Fibroblast of peridontal ligament (primary cell): Measurements from ENCODE around the gene MGMT.

ENCODE experiments used
- DNase-seq: peaks from one replicate; pipeline ENCODE4 v3.0.0-alpha.2; 2010; ENCODE audit errors: extremely low read depth

The MGMT gene

DNA sequence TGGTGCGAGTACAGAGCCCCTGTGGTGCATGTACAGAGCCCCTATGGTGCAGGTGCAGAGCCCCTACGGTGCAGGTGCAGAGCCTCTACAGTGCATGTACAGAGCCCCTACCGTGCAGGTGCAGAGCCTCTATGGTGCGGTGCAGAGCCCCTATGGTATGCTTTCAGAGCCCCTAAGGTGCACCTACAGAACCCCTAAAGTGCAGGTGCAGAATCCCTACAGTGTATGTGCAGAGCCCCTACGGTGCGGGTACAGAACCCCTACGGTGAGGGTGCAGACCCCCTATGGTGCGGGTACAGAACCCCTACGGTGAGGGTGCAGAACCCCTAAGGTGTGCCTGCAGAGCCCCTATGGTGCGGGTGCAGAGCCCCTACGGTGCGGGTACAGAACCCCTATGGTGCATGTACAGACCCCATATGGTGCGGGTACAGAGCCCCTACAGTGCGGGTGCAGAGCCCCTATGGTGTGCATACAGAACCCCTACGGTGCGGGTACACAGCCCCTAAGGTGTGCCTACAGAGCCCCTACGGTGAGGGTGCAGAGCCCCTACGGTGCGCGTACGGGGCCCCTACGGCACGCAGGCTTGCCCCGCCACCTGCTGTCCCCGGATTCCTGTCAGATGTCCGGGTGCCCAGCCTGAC, 53.5 kb downstream of the MGMT start:
- DNase-seq = no peak

DNA sequence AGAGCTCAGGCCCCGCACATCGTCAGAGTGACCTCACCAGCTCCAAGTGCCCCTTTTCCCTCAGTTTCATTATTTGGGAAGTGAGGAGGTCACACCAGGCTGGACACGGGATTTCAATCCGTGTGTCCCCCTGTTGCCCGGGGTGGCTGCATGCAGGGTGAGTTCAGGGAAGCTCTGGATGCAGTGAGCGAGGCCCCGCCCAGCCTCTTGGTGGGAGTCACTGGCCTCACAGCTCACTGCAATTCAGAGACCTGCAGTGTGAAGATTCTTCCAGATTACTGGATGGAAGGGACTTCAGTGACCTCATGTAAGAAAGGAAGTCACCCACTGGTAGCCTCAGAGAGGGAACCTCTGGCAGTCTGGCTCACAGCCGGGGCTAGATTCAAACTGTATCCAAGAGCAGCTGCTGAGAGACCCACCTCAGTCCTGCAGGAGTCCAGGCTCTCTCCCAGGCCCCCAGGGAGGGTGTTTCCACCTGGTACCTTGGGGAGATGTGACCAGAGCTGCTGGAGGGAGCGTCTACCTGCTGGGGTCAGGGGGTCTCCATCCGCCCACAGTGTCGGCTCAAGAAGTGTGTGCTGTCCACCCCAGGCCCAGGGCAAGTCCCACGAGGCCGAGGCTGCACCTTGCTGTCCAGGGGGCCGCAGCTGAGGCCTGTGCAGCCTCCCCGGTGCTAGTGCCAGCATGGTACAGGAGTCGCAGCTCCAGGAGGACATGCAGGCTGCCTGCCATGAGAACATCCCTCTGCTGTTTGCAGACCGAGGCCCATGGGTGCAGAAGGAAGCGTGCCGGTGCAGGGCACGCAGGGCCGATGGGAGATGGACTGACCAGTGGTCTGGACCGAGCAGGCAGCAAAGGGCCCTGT, 54.4 kb downstream of the MGMT start:
- DNase-seq = no peak

DNA sequence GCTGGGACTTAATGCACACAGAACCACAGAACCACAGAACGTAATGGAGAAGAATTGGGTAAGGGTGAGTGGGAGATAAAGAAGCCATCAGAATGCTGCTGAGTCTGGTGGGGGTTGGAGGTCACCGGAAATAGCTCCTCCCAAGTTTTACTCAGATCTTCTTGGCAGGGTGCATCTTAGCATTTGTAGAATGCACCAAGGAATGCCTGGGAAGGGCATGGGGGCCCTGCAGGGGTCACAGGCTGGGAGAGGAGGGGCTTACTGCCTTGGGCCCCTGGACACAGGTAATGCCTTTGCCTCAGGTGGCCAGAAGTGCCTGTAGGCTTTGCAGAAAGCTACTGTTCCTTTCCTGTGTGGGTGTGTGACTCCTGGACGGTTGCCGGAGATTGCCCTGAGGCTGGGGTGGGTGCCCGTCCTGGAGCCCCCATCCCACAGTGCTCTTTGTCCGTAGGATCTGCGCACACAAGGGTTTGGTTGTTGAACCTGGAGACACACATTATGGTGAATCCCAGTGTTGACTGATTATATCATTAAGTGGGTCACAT, 55.1 kb downstream of the MGMT start:
- no peak for DNase-seq

DNA sequence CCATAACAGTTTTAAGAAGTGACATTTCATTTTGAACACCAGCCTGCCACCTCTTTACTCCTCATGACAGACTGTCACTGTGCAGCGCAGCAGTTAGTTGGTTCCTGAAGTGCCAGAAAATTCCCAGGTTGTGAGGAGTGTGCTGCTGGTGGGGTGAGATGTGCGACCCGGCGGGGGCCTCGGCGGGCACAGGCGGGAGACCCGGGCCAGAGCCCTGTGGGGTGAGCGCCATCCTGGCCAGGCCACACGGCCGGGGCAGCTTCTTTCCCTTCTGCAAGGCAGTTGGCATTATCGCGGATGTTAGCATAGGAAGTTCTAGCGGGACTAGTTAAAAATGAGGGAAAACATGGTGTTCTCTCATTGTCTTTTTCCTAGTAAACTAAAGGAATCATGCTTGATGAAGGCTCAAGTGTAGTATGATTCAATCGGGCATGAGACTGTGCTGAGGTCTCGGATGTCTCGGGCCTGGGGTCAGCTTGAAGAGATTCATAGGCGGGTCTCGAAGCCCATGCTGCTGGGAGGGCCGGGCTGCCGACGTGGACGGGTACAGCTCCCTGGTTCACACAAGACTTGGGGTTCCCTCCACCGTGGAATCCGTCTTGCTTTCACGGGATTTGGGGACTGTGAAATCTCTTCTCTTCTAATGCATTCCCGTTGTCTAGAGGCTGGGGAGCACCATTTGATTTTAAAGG, 56.1 kb downstream of the MGMT start:
- DNase-seq = no peak

DNA sequence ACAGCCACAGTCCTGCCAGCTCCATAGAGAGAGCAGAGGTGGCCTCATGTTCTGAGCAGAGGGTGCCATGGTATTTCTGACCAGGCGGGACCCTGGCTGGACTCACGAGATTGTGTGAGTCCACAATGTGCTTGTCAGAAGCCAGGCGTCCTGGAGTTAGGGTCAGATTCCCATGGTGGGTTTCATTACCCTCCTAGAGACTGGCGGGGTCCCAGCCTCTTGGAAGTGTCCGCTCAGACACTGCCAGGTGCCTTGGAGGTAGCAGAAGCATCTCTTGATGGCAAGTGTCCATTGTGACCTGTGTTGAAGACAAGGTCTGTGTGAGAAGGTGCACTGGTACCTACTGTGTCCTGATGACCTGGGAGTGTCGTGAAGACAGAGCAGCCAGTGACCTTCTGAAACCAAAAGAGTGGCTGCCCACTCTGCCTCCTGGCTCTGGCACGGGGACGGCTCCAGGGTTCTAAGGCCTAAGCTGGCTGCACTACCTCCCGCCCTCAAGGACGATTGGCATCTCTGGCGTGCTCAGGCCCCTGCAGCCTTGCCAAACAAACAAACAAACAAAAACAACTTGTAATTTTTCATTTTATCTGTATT, 56.8 kb downstream of the MGMT start:
- DNase-seq = no peak

DNA sequence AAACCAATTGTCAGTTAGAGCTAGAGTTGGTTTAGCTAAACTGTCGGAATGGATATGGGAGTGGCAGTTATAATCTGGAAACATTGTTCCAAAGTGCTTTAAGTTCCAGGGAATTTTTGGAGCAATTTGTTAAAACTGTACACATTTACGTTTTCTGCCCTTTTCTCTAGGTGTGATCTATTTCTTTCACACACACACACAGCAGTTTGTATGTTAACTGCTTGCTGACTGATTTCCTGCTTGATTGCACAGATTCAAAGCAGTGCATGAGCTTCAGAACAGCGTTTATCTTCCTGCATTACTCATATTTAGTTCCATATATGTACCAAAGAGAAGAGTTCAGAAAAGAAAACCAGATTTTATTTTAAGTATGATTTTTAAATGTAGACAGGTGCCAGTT, 57.9 kb downstream of the MGMT start:
- DNase-seq = no peak

DNA sequence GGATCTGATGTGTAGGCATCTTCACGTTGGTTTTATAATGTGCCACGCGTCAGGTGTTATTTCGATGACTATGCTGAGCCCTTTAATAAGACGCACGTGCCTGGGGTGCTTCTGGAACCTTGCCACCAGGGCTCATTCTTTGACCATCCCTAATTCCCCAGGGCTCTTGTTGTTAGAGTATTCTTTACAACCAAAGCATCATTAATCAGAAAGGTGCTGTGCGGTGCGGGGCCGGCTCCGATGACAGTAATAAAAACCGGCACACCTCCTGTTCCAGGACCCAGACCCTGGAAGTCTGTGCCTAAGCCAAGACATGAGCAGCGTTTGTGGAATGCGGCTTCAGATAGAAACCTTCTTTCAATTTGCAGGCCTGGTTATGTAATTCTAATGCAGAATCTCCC, 58.4 kb downstream of the MGMT start:
- DNase-seq = peak; percentile 64

DNA sequence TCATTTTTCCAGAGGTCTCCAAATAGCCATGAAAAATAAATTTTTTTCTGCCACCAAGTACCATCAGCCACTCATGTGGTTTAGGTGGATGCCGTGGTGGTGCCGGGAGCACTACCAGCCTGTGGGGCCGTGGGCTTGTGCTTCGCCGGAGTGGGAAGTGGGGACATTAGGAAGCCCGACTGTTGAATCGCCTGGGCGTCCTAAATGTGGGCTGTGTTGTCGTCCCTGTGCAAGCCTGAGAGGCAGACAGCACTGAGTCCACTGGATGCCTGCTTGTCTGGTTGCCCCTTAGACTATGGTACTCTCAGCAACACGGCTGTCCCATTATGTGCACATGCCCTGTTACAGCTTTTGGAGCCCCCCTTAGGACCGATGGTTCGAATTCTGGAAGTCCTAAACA, 59.9 kb downstream of the MGMT start:
- DNase-seq = no peak

DNA sequence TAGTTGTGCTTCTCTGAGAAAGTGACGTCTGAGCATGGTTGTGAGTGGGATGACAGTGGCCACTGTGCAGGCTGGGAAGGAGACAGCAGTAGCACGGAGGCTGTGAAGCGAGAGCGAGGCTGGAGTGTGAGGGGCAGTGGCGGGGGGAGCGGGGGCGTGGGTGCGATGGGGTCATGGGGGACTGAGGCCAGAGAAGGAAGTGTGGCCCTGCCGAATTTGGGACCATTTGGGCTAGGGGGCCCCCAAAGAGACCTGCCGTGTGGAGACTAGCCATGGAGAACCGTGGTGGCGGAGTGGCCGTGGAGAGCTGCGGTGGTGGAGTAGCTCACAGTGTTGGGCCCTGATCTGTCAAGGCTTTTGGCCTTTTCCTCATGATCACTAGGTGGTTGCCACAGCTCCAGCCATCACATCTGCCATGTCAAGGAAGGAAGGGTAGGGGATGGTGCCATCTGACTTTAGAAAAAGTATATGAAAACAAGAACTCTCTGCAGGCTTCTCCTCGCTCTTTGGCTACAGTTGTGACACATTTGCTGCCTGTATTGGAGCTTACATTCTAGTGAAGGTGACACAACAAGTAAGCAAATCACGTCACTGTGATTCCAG, 61.4 kb downstream of the MGMT start:
- no peak for DNase-seq

DNA sequence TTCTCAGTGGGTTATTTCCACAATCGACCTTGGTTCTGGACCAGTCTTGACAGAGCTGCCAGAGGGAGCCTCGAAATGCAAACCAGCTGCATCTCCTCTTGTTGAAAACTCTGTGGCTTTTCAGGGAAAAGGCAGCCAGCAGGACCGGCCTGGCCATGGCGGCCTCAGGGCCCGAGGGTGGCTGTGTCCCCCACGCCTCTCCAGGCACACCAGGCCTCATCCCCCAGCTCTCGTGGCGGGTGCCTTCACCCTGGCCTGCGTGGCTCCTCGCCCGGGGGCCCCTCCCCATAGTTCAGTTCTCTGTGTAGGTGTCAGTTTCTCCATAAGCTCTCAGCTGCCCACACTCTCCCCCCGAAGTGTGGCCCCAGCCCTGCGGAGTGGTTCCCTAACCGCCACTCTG, 63.5 kb downstream of the MGMT start:
- peak; percentile 31 for DNase-seq

DNA sequence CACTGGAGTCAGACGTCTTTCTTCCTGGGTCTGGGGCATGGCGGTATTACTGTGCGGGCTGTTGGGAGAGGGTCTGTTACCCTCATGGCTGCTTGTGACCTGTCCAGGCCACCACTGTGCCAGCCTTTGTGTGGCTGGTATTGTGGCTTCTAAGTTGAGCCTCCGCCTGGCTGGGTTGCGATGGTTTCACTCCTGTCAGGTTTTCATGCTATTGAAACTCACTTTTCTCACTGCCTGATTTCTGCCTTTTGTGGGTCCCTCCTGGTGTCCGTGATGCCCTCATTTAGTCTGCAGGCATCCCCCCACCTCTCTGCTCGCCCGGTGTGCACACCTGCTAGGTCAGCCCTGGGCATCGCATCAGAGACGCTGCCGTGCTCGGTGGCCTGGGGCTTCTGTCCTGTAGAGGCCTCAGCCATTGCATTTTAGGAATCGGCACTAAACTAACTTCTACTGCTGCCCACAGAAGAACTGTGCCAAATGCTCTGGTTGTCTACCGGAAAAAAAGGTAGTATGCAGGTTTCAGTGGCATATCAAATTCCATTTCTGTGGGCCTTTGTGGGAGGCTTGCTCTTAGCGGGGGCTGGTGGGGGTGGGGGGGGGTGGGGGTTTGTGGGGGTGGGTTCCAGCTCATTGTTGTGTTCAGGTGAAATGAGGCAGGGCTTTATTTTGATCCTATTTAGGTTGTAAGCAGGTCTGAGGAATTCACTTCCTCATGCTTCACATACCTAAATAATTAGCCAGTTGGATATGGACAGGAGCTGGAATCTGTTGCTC, 64.3 kb downstream of the MGMT start:
- peak; percentile 57 for DNase-seq

DNA sequence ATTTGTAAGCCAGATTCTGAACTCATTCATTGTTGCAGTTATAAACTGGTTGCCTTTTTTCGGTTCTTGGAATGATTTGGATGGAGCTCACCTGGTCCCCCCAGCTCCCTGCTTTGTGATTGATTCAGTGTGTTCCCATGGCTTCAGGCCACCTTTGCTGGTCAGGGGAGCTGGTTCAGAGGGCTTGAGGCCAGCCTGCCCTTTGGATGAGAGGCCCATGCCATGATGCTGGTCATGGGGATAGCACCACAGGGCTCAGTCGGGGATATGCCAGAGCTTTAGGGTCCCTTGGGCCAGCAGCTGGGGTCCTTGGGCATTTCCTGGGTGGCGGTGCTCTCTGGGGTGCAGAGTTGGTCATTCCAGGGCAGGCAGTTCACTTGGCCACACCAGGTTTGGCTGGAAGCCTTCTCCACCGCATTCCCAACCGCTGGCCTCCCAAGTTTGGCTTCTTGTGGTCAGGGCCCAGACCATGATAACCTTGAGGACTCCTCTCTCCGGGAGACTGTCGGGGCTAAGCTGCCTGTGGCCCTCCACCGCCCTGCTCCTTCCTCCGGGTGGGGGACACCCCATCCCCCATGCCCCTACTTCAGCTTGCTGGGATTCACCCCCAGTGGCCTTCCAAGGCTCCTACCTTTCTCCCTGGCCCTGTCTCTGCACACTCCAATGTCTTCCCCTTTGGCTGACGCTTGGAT, 65.1 kb downstream of the MGMT start:
- peak; percentile 11 for DNase-seq

DNA sequence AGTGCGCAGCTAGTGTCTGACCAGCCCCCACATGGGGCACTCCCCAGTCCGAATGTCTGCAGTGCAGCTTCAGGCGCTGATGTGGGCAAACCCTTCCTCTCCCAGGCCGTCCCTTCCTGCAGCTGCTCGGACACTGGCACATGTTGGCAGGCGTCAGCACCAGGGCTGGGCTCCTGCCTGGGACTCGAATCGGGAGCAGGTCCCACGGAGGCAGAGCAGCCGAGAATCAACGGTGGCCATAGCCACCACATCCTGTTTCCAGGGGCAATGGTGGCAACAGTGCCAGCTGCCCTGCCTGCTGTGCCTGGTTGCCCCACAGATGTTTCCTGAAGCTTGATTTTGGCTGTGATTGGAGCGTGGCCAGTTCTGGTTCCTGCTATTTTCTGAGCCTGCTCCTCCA, 65.8 kb downstream of the MGMT start:
- no peak for DNase-seq

DNA sequence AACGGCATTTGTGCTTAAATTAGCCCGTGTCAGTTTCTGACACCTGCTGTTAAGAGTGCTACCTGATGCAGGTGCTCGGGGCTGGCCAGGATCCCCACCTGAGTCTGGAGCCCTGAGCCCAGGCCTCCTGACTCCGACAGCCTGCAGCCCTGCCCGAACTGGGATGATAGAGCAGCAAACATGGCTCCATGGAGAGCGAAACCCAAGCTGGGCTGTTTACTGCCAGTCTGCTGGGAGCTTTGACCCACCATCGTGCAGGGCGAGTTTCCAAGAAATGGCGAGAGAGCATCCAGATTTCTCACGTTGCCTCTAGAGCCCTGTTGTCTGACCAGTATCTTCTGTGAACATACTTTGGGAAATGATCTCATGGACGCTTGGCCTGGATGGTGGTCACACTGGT, 66.2 kb downstream of the MGMT start:
- no peak for DNase-seq

DNA sequence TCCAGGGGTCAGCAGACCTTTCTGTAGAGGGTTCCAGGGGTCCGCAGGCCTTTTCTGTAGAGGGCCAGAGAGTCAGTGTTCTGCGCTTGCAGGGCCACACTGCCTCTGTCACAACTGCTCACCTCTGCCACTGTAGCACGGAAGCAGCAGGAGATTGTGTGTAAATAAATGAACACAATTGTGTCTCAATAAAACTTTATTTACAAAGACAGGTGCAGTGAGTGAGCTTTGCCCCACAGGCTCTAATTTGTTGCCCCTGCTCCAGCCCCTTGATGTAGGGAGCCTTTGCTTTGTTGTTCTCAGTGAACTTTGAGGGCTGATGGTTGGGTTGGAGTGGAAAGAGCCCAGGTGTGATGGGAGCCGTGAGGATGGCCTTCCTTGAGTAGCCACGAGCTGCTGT, 67.8 kb downstream of the MGMT start:
- no peak for DNase-seq

DNA sequence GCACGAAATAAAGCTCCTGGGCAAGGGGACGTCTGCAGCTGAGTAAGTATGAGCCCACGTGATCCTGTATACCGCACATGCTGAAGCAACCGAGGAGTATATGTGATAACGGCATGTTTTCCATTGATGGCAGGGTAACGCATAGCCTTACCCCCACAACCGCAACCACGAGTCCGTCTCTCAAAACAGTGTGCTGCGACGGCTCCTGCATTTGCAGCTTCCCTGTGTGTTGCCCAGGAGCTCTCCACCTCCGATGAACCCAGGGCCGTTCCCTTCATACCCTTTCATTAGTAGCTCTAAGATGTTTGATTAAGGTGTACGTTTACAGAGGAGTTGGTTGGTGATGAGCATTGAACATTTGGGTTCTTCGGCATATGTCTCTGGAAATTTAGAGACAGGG, 69.3 kb downstream of the MGMT start:
- DNase-seq = no peak

DNA sequence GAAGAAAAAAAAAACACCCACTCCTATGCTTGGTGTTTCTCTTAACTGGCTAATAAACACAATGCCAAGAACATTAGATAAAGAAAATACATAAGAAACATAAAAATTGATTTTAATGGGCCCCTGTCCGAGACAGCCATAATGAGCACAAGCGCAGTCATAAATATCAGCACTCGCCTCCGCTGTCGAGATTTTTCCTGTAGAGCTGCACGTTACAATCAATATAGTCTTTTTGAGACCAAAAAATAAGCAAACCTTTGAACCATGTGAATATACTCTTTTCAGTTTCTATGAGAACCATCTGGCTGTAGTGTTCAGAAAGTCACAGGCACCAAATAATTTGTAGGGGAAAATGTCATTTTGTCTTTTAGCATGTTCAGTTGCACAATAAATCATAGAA, 70.1 kb downstream of the MGMT start:
- no peak for DNase-seq

DNA sequence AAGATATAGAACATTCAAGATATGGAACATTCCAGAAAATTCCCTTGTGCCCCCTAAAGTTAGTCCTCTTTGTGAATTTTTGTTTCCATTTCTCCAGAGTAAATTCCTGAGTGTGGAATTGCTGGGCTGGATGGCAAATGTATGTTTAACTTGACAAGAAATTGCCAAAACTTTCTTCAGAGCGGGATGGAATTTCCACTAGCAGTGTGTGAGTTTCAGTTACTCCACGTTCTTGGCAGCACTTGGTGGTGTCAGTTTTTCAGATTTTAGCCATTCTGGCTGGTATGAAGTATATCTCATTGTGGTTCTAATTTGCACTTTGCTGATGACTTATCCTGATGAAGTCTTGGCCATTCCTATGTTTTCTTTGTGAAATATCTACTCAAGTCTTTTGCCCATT, 71.2 kb downstream of the MGMT start:
- no peak for DNase-seq

DNA sequence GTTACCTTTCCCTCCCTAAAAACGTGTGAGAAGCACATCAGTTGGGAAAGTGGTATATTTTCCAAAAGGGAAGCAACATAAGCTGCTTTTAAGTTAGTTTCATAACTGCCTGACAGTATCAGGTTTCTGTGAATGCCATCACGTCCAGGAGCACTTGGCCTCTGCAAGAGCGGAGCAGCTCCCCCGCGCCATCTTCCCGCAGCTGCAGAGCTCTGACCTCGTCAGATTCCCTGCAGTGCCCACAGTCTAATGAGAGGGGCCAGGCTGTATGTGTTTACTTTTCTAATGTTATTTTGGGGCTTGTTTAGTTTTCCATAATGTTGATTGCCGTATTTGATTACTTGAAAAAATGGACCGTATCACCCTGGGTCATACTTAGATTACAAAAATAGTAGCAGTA, 74.2 kb downstream of the MGMT start:
- DNase-seq = peak; percentile 73

DNA sequence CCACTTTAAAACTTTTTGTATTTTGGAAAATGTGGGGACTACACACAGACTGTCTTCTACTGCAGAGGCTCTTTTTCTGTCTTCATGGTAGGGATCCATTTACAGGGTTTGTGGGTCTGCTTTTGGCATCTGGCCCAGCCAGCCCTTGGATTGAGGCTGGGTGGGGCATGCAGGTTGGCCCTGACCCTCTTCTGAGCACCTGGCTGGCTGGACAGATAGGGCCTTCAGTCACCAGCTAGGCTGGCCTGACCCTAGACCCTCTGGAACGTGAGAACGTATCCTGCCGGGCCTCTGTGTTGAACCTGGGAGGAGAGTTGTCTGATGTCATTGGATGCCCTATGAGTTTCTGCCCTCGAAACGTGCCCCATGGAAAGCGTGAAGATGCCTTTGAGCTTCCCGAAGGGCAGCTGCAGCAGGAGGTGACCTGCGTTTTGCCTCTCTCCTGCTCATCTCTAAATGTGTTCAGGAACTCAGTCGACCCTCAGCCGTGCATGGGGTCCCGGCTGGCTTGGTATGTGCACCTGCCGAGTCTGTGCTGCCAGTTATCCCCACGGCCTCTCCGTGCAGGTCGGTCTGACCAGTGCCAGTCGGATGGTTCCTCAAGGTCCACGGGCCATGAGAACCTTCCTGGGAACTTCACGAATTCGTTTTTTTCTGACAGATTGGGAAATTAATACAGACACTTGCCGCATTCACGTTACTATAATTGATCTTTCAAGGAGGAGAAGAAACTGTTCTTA, 74.9 kb downstream of the MGMT start:
- no peak for DNase-seq
